GM19099 (cell line): Measurements from ENCODE around the gene NCKAP5L.

Source experiments
- POLR2A ChIP-seq: IDR thresholded peaks from 3 replicates; pipeline ENCODE4 v1.6.1; 2011; ENCODE audit warnings: low read depth; ENCODE audit not compliant: insufficient read length; ENCODE audit errors: extremely low read depth

The NCKAP5L gene

GRCh38 chr12:49831717-49832116 lies 3.5 kb upstream of the NCKAP5L start:
- no peak for TF ChIP-seq POLR2A

- no peak for TF ChIP-seq POLR2A
These were observed 663 bp downstream of the NCKAP5L start for GRCh38 chr12:49827401-49828099.

DNA sequence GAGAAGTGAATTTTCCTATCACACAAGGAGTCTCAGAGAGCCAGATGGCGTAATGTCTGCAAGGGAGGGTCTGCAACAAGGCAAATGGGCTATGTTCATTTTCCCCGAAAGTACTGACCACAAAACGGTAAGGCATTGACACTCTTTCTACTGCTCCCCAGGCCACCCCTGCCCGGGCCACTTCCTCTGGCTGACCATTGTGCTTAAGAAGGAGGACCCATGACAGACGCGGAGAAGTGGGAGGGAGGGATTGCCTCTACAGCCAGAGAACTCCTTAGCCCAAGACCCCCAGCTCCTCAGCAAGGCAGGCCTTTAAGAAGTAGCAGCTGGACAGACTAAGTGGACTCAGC lies 1.2 kb downstream of the NCKAP5L start:
- no peak for TF ChIP-seq POLR2A

DNA sequence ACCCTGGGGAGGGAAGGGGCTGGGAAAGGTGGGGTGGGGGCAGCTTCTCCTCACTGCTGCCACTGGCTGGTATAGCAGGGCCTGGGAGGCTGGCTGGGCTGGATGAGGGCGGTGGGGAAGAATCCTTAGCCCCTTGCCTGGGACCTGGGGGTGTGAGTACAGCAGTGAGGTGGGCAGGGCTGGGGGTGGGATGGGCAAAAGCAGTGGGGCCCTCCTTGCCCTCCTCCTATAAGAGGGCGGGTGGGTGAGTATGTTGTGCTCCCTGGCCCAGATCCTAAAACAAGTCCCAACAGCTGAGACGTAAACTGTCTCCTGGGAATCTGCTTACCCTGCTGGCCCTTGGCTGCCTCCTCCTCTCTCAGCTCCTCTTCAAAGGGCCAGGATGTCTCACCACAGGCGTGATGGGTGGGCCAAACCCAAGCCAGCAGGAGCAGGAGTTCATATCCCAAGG lies 2.2 kb downstream of the NCKAP5L start:
- TF ChIP-seq POLR2A = no peak

DNA sequence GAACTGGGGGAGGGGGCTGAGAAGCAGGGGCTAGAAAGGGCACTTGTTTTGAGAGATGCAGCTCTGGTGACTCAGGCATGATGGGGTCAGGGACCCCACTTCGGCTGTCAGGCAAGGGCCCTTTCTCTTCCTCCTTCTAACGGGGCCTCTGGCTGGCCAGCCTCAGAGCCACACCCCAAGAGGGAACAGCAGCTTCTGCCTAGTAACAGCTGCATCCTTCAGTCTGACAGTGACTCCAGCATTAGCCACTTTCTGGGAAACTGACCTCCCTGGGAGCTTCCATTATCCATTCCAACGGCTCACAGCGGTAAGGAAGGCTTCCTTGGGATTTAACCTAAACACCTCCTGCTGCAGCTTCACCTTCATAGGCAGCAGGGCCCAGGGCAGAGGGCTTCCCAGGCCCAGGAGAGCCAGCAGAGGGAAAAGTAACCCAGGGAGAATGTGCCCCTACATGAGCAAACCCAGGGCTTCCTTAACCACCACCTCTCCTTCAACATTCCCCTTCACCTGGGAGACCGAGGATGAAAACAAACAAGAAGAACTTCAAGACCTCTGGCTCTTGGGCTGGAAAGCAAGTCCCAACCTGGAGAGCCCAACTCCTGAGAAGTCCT lies 2.7 kb downstream of the NCKAP5L start:
- no peak for TF ChIP-seq POLR2A

GRCh38 chr12:49824895-49825294 lies 3.3 kb downstream of the NCKAP5L start:
- no peak for TF ChIP-seq POLR2A

- TF ChIP-seq POLR2A = no peak
These were observed 3.8 kb downstream of the NCKAP5L start for GRCh38 chr12:49824416-49824815.

GRCh38 chr12:49823951-49824350 lies 4.3 kb downstream of the NCKAP5L start:
- no peak for TF ChIP-seq POLR2A

DNA sequence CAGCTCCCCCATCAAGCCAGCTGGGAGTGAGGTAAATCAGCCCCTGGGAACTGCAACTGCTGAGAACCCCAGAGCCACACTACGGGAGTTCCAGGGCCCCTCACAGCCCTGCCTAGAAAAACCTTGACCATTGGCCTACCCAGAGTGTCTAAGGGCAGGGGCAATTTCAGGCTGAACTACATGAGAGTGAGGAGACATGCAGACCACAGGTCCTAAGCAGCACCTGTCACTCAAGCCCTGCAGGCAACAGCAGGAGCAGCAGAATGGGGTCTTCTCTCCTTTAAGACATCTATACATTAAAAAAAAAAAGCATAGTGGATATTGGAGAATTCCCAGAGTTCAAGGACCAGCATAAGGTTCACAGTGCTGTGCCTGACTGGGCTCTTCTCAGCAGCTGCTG lies 4.9 kb downstream of the NCKAP5L start:
- no peak for TF ChIP-seq POLR2A

DNA sequence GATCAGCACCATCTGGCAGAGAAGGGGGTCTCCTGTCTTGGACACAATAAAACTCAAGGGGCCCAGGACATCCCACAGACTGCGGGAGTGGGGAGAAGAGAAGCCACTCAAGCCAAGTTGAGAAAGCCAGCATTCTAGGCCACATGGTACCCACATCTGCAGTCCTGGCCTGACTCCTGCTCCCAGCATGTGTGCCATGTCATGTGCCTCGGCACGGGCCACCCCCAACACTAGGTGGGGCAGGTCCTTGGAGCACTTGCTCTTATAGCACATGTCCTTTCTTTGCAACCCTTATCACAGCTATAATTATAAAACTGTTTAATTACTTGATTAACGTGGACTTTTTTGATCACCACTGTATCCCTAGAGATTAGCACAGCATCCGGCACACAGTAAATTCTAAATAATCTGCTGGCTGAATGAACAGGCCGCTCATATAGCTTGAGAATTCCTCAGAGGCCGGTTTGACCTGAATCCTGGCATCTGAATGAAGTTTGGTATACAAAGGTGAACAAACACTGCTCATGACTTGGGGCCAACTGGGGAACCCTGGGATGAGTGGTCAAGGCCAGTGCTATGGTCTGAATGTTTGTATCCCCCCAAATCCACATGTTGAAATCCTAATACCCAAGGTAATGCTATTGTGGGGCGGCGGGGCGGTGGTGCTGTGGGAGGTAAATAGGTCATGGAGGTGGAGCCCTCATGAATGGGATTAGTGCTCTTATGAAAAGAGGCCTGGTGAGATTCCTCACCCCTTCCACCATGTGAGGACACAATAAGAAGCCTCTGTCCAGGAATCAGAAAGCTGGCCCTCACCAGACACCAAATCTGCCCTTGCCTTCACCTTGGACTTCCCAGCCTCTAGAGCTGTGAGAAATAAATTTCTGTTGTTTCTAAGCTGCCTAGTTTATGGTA lies 6.6 kb downstream of the NCKAP5L start:
- TF ChIP-seq POLR2A = no peak

- no peak for TF ChIP-seq POLR2A
These were observed 8.4 kb downstream of the NCKAP5L start for GRCh38 chr12:49819786-49820185.

DNA sequence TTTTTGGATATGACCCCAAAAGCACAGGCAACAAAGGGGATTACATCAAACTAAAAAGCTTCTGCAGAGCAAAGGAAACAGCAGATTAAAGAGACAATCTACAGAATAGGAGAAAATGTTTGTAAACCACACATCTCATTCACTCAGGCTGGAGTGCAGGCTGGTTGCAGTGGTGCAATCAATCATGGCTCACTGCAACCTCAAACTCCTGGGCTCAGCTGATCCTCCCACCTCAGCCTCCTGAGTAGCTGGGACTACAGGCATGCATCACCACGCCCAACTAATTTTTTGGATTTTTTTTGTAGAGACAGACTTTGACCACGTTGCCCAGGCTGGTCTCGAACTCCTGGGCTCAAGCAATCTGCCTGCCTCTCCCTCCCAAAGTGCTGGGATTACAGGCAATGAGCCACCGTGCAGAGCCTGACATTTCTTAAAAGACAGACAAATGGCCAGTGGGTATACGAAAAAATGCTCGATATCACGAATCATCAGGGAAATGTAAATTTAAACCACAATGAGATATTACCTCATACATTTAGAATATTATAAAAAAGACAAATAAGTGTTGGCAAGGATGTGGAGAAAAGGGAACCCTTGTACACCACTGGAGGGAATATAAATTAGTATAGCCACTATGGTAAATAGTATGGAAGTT lies 9.8 kb downstream of the NCKAP5L start:
- no peak for TF ChIP-seq POLR2A

DNA sequence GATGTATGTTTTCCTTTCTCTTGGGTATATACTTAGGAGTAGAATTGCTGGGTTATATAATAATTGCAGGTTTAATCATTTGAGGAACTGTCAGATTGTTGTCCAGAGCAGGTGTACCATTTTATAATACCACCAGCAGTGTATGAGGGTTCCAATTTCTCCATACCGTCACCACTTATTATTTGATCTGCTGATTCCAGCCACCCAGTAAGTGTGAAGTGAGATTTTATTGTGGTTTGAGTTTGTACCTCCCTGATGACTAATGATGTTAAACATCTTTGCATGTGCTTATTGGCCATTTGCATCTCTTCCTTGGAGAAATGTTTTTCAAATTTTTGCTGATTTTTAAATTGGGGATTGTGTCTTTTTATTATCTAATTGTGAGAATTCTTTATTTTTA lies 15.1 kb downstream of the NCKAP5L start:
- no peak for TF ChIP-seq POLR2A

DNA sequence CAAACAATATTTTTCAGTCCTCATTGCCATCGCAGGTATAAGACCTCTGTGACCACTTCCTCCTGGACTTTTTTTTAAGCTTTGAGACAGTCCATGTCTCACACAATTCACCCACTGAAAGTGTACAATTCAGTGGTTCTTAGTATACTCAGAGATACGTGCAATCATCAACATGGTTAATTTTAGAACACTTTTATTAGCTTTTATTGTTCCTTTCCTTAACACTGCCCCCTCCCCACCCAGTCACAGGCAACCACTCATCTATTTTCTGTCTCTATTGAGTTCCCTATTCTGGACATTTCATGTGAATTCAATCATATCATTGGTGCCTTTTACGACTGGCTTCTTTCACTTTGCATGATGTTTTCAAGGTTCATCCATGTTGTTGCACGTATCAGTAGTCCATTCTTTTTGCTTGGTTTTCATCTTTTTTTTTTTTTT lies 16.2 kb downstream of the NCKAP5L start:
- TF ChIP-seq POLR2A = no peak

GRCh38 chr12:49811136-49811535 lies 17.1 kb downstream of the NCKAP5L start:
- TF ChIP-seq POLR2A = no peak
